Posterior vena cava (tissue), 2 donors: ENCODE measurements around the gene SLX9. TPM values are rescaled to one million over a fixed set of nuclear protein-coding genes. Genes with fewer than 3 reads are reported as not detected.
"Not testable (repeated sequence)": the region's sequence is repeated elsewhere in the genome, so short reads cannot be mapped to it uniquely, and the experiment has no call there.

Experiments used
- DNase-seq: peaks from one replicate; pipeline ENCODE4 v3.0.0-alpha.2; 2020; ENCODE audit warnings: low spot score
- intact Hi-C, 2 donors: fragments of 100-400 bp; cut with DNase I; formaldehyde crosslinking; loops; one replicate each; pipeline versions ENCODE4 v1.14.1 to v1.14.2; 2022 to 2023
- total RNA-seq, 2 donors: library from RNA; stranded (reverse); fragmentation: NEBNext Ultra II Directional; extraction: Animal tissue kit (Norgen Biotek cat#: 25700); gene quantifications; one replicate each; pipeline ENCODE4 v1.2.1, GENCODE V29; 2021
- donor health status: DM: yes; HTN: yes; CAD: no.
- donor health status: DM: yes; HTN: yes; CAD: no.

SLX9 gene
- total RNA-seq, 2 donors from 2014 or later, result 25.8 to 31.6 TPM

- intact Hi-C loops, result loop anchor here in 1 of 2 donors (10.0 kb wide), 2 partner anchors 51 to 621 kb away; partner anchors contain the start of genes PFKL and PTTG1IP
- no peak for DNase-seq
Measured at GRCh38 chr21:44925378-44925755, 14.5 kb upstream of the SLX9 start.

- intact Hi-C loops, result loop anchor here in 1 of 2 donors (10.0 kb wide), 2 partner anchors 52 to 622 kb away; partner anchors contain the start of genes PFKL and PTTG1IP
- DNase-seq, result no peak
Measured at GRCh38 chr21:44926331-44927101, 13.3 kb upstream of the SLX9 start.

- intact Hi-C loops, result loop anchor here in 1 of 2 donors (10.0 kb wide), 2 partner anchors 52 to 622 kb away; partner anchors contain the start of genes PFKL and PTTG1IP
- no peak for DNase-seq
Measured at GRCh38 chr21:44927259-44927586, 12.6 kb upstream of the SLX9 start.

- intact Hi-C loops, result loop anchor here in 1 of 2 donors (10.0 kb wide), 2 partner anchors 53 to 623 kb away; partner anchors contain the start of genes PFKL and PTTG1IP
- no peak for DNase-seq
Measured at GRCh38 chr21:44927587-44928461, 12.0 kb upstream of the SLX9 start.

- intact Hi-C loops, result loop anchor here in 1 of 2 donors (10.0 kb wide), 2 partner anchors 54 to 624 kb away; partner anchors contain the start of genes PFKL and PTTG1IP
- not testable (repeated sequence) for DNase-seq
Measured at GRCh38 chr21:44928500-44929241, 11.2 kb upstream of the SLX9 start.

GRCh38 chr21:44929242-44929798 is 10.5 kb upstream of the SLX9 start:
- no peak for DNase-seq

GRCh38 chr21:44929799-44930542 is 9.9 kb upstream of the SLX9 start:
- intact Hi-C loops, result loop anchor here in 1 of 2 donors (5.0 to 10.0 kb wide), 3 partner anchors 38 to 625 kb away; partner anchors contain the start of genes PFKL and PTTG1IP
- no peak for DNase-seq

More at GRCh38 chr21:44929242-44929798, 10.5 kb upstream of the SLX9 start:
- intact Hi-C loops, result loop anchor here in 1 of 2 donors (10.0 kb wide), 2 partner anchors 55 to 625 kb away; partner anchors contain the start of genes PFKL and PTTG1IP

GRCh38 chr21:44930543-44930981 is 9.3 kb upstream of the SLX9 start:
- DNase-seq, result no peak
- intact Hi-C loops, result loop anchor here in 1 of 2 donors (5.0 kb wide), 1 partner anchor 38 kb away; no protein-coding TSS in a partner anchor

- intact Hi-C loops, result loop anchor here in 1 of 2 donors (5.0 kb wide), 1 partner anchor 39 kb away; no protein-coding TSS in a partner anchor
- DNase-seq, result no peak
Measured at GRCh38 chr21:44931137-44931500, 8.7 kb upstream of the SLX9 start.

- no peak for DNase-seq
- intact Hi-C loops, result loop anchor here in 1 of 2 donors (5.0 kb wide), 1 partner anchor 39 kb away; no protein-coding TSS in a partner anchor
Measured at GRCh38 chr21:44931501-44932407, 8.1 kb upstream of the SLX9 start.

- DNase-seq, result no peak
- intact Hi-C loops, result loop anchor here in 1 of 2 donors (5.0 kb wide), 1 partner anchor 40 kb away; no protein-coding TSS in a partner anchor
Measured at GRCh38 chr21:44932408-44933181, 7.2 kb upstream of the SLX9 start.

GRCh38 chr21:44933199-44933917 is 6.5 kb upstream of the SLX9 start:
- DNase-seq, result no peak
- intact Hi-C loops, result loop anchor here in 1 of 2 donors (5.0 kb wide), 1 partner anchor 41 kb away; no protein-coding TSS in a partner anchor

- intact Hi-C loops, result loop anchor here in 1 of 2 donors (5.0 kb wide), 1 partner anchor 42 kb away; no protein-coding TSS in a partner anchor
- DNase-seq, result no peak
Measured at GRCh38 chr21:44933918-44934260, 5.9 kb upstream of the SLX9 start.

- no peak for DNase-seq
- intact Hi-C loops, result loop anchor here in 1 of 2 donors (5.0 kb wide), 1 partner anchor 42 kb away; no protein-coding TSS in a partner anchor
Measured at GRCh38 chr21:44934276-44934675, 5.6 kb upstream of the SLX9 start.
